Activated CD8-positive, alpha-beta memory T cell treated with anti-CD3 and anti-CD28 coated beads, Interleukin-2, amount 50 U/mL, for 1 hour (primary cell): ENCODE data around the gene TLR1.
"Not testable (repeated sequence)": the region's sequence is repeated elsewhere in the genome, so short reads cannot be mapped to it uniquely, and the experiment has no call there.

ENCODE experiments used
- DNase-seq: peaks from one replicate; pipeline ENCODE4 v3.0.0-alpha.2; 2020; ENCODE audit errors: extremely low read depth

Gene TLR1

GRCh38 chr4:38804654-38805295, at the start of gene TLR1:
TLR1 (minus strand) TSS chr4:38804791; CDS start chr4:38798831, 5,960 bp downstream.
- no peak for DNase-seq

- DNase-seq = no peak
Measured at GRCh38 chr4:38846015-38846414, 41.4 kb upstream of the TLR1 start.

- no peak for DNase-seq
Measured at GRCh38 chr4:38842994-38843393, 38.4 kb upstream of the TLR1 start.

GRCh38 chr4:38837849-38838248, 33.3 kb upstream of the TLR1 start:
- no peak for DNase-seq

GRCh38 chr4:38837334-38837733, 32.7 kb upstream of the TLR1 start:
- no peak for DNase-seq

- no peak for DNase-seq
Measured at GRCh38 chr4:38834570-38834969, 30.0 kb upstream of the TLR1 start.

- no peak for DNase-seq
Measured at GRCh38 chr4:38832624-38833528, 28.3 kb upstream of the TLR1 start.

- no peak for DNase-seq
Measured at GRCh38 chr4:38832206-38832605, 27.6 kb upstream of the TLR1 start.

GRCh38 chr4:38831653-38832052, 27.1 kb upstream of the TLR1 start:
- DNase-seq = no peak

- DNase-seq = no peak
Measured at GRCh38 chr4:38829237-38829636, 24.6 kb upstream of the TLR1 start.

- no peak for DNase-seq
Measured at GRCh38 chr4:38823766-38824165, 19.2 kb upstream of the TLR1 start.

GRCh38 chr4:38822748-38823303, 18.2 kb upstream of the TLR1 start:
- no peak for DNase-seq

- no peak for DNase-seq
Measured at GRCh38 chr4:38821739-38822138, 17.1 kb upstream of the TLR1 start.

- no peak for DNase-seq
Measured at GRCh38 chr4:38820329-38821061, 15.9 kb upstream of the TLR1 start.

GRCh38 chr4:38819569-38819968, 15.0 kb upstream of the TLR1 start:
- no peak for DNase-seq

- DNase-seq = no peak
Measured at GRCh38 chr4:38818441-38818976, 13.9 kb upstream of the TLR1 start.

- DNase-seq = no peak
Measured at GRCh38 chr4:38815885-38816782, 11.5 kb upstream of the TLR1 start.

GRCh38 chr4:38814386-38814785, 9.8 kb upstream of the TLR1 start:
- DNase-seq = no peak

- no peak for DNase-seq
Measured at GRCh38 chr4:38811297-38811696, 6.7 kb upstream of the TLR1 start.

GRCh38 chr4:38807462-38807861, 2.9 kb upstream of the TLR1 start:
- not testable (repeated sequence) for DNase-seq

- not testable (repeated sequence) for DNase-seq
Measured at GRCh38 chr4:38806251-38806650, 1.7 kb upstream of the TLR1 start.
